ENCODE measurements around the gene AP5B1.

Gene AP5B1

GRCh38 chr11:65780770-65781151, at the start of gene AP5B1:
Gene AP5B1, minus strand, starts transcription at chr11:65780976. Its CDS starts 385 bp downstream, at chr11:65780591.
- Mint-ChIP-seq H3K4me3 (peak within 1 kb of the TSS; percentile 94 to 96), H3K27me3 (peaks cover 34% of the 10 kb centered on the region), H3K27ac (peak within 1 kb of the TSS; percentile 96 to 97), H3K4me1 (peaks cover 66% of the 10 kb centered on the region), H3K9me3 (no peaks in the 10 kb centered on the region)
- DNase-seq: peak; percentile 70 to 79
- peak; percentile 71 for ATAC-seq

DNA sequence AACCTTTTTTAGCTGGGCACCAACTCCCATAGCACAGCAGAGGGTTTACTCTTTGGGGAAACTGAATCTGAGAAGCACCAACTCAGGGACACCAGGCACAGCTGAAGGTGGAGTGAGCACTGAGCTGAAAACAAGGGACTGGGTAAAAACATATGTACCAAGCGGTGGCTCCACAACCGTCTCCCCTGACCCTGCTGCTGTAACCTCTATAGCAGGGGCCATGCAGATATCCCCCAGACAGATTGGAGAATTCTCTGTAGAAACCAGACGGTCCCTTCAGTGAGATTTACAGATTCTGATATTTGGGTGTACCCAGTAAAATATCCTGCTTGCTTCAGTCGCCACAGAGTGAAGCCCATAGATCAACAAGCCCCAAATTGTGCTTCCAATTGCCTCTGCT, 48.7 kb upstream of the AP5B1 start:
- peaks cover 37% of the 10 kb centered on the region for H3K4me1 Mint-ChIP-seq
- peaks cover 12% of the 10 kb centered on the region for H3K27me3 Mint-ChIP-seq
- H3K4me3 Mint-ChIP-seq: no peak overlapping the region
- DNase-seq (no peak), ATAC-seq (no peak)
- H3K27ac Mint-ChIP-seq: no peak overlapping the region
- H3K9me3 Mint-ChIP-seq: peaks cover 0 to 5% of the 10 kb centered on the region in 2 donors

- no peak overlapping the region for H3K27ac Mint-ChIP-seq
- peaks cover 26% of the 10 kb centered on the region for H3K4me1 Mint-ChIP-seq
- peaks cover 6% of the 10 kb centered on the region for H3K27me3 Mint-ChIP-seq
- no peak for DNase-seq
- ATAC-seq: no peak
- no peaks in the 10 kb centered on the region for H3K9me3 Mint-ChIP-seq
- no peak overlapping the region for H3K4me3 Mint-ChIP-seq
Observed at GRCh38 chr11:65826984-65827735, 46.4 kb upstream of the AP5B1 start.

GRCh38 chr11:65822776-65823528, 42.2 kb upstream of the AP5B1 start:
- Mint-ChIP-seq H3K27me3 (no peaks in the 10 kb centered on the region), H3K27ac (no peak overlapping the region), H3K4me3 (no peak overlapping the region), H3K4me1 (peaks cover 14% of the 10 kb centered on the region), H3K9me3 (no peaks in the 10 kb centered on the region)
- DNase-seq (no peak), ATAC-seq (no peak)

- ATAC-seq (no peak), DNase-seq (no peak)
- Mint-ChIP-seq H3K27me3 (no peaks in the 10 kb centered on the region), H3K9me3 (no peaks in the 10 kb centered on the region), H3K27ac (peak overlapping the region in 1 of 2 donors; percentile 24), H3K4me1 (peaks cover 21% of the 10 kb centered on the region), H3K4me3 (no peak overlapping the region)
Observed at GRCh38 chr11:65821107-65821506, 40.3 kb upstream of the AP5B1 start.

- ATAC-seq (peak; percentile 90), DNase-seq (peak; percentile 91 to 95)
- Mint-ChIP-seq H3K4me3 (peak overlapping the region; percentile 81 to 86), H3K27ac (no peak overlapping the region), H3K9me3 (no peaks in the 10 kb centered on the region), H3K27me3 (no peaks in the 10 kb centered on the region), H3K4me1 (peaks cover 21% of the 10 kb centered on the region)
Observed at GRCh38 chr11:65817835-65818680, 37.3 kb upstream of the AP5B1 start.

GRCh38 chr11:65817312-65817834, 36.6 kb upstream of the AP5B1 start:
- ATAC-seq: no peak
- Mint-ChIP-seq H3K9me3 (no peaks in the 10 kb centered on the region), H3K27me3 (no peaks in the 10 kb centered on the region), H3K27ac (no peak overlapping the region), H3K4me1 (peaks cover 21% of the 10 kb centered on the region), H3K4me3 (peak overlapping the region; percentile 81 to 86)
- DNase-seq: no peak

DNA sequence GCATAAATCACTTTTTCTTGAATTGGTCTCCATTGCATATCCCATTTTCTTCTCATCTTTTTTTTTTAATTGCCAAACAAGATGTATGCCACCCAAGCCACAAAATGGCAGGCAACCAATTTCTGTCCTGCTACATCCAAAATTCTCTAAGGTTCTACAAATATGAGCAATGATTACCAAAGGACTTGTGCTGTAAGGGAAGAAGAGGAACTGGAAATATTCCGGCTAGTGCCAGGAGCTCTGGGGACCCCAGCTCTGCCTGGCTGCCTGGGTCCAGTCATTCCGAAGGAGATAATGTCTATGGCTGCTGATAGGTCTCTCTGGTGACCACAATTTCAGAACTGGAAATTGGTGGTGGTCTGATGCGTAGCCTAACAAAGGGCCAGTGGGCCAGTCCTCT, 35.9 kb upstream of the AP5B1 start:
- H3K27ac Mint-ChIP-seq: no peak overlapping the region
- DNase-seq (no peak), ATAC-seq (no peak)
- no peak overlapping the region for H3K4me3 Mint-ChIP-seq
- no peaks in the 10 kb centered on the region for H3K9me3 Mint-ChIP-seq
- H3K4me1 Mint-ChIP-seq: peaks cover 21% of the 10 kb centered on the region
- H3K27me3 Mint-ChIP-seq: no peaks in the 10 kb centered on the region

DNA sequence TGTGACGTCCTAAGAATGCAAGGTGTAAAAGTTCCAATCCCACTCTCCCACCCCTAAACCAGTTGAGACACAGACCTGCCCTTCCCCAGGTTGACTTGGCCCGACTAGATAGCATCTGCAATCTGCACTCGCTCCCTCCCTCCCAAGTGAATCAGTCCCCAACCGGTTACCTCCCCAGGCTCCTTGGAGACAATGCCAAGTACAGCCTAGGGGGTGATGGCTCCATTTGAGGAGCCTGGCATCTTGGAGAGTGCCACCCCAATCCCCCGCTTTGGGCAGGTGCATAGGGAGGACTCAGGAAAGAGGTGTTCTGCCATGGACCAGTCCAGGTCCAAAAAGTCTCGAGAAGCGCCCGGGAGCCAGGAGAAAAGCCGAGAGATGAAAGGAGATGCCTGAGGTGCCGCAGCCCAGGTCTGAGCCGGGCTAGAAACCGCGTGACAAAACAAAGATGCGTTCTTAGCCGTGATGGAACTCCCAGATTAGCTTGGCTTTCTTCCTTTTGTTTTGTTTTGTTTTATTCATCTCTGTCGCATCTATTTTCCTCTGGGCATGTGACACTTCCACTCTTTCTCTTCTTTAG, 34.3 kb upstream of the AP5B1 start:
- Mint-ChIP-seq H3K9me3 (no peaks in the 10 kb centered on the region), H3K27ac (no peak overlapping the region), H3K4me1 (peaks cover 21% of the 10 kb centered on the region), H3K4me3 (no peak overlapping the region), H3K27me3 (no peaks in the 10 kb centered on the region)
- ATAC-seq (no peak), DNase-seq (no peak)

- no peak for DNase-seq
- ATAC-seq: no peak
- Mint-ChIP-seq H3K9me3 (no peaks in the 10 kb centered on the region), H3K4me3 (no peak overlapping the region), H3K4me1 (peaks cover 21% of the 10 kb centered on the region), H3K27ac (no peak overlapping the region), H3K27me3 (no peaks in the 10 kb centered on the region)
Observed at GRCh38 chr11:65814131-65814985, 33.6 kb upstream of the AP5B1 start.

GRCh38 chr11:65811764-65812475, 31.1 kb upstream of the AP5B1 start:
- Mint-ChIP-seq H3K27ac (no peak overlapping the region), H3K4me1 (peaks cover 7% of the 10 kb centered on the region), H3K9me3 (no peaks in the 10 kb centered on the region), H3K4me3 (no peak overlapping the region), H3K27me3 (peaks cover 14% of the 10 kb centered on the region)
- ATAC-seq (no peak), DNase-seq (no peak)

- Mint-ChIP-seq H3K27ac (no peak overlapping the region), H3K4me1 (no peaks in the 10 kb centered on the region), H3K4me3 (no peak overlapping the region), H3K27me3 (peaks cover 19% of the 10 kb centered on the region), H3K9me3 (no peaks in the 10 kb centered on the region)
- no peak for DNase-seq
- ATAC-seq: peak; percentile 71
Observed at GRCh38 chr11:65810046-65810868, 29.5 kb upstream of the AP5B1 start.

- no peak for ATAC-seq
- no peaks in the 10 kb centered on the region for H3K9me3 Mint-ChIP-seq
- no peak for DNase-seq
- no peaks in the 10 kb centered on the region for H3K4me1 Mint-ChIP-seq
- peaks cover 24% of the 10 kb centered on the region for H3K27me3 Mint-ChIP-seq
- no peak overlapping the region for H3K27ac Mint-ChIP-seq
- H3K4me3 Mint-ChIP-seq: no peak overlapping the region
Observed at GRCh38 chr11:65809496-65809895, 28.7 kb upstream of the AP5B1 start.
